Peyer's patch (tissue), 4 donors: Measurements from ENCODE around the gene MARCHF7.

ENCODE experiments used
- POLR2A ChIP-seq, 2 donors: fragments of 450-650 bp; IDR thresholded peaks; one replicate each; pipeline ENCODE4 v1.5.1; 2017; ENCODE audit warnings: antibody characterized with exemption in 2 of 2, mild to moderate bottlenecking in 2 of 2, moderate library complexity in 2 of 2
- TF ChIP-seq, protein P1 (sequence below), 6 experiments: fragments of 450-650 bp in 4 of 6; fragments of 200-600 bp in 2 of 6; sonication (generic) in 1 of 6; IDR thresholded peaks; one replicate each; pipeline ENCODE4 v1.5.1; 2017 to 2019; ENCODE audit warnings: antibody characterized with exemption in 6 of 6, mild to moderate bottlenecking in 3 of 6, moderate library complexity in 1 of 6

- TF ChIP-seq, protein P1, sequence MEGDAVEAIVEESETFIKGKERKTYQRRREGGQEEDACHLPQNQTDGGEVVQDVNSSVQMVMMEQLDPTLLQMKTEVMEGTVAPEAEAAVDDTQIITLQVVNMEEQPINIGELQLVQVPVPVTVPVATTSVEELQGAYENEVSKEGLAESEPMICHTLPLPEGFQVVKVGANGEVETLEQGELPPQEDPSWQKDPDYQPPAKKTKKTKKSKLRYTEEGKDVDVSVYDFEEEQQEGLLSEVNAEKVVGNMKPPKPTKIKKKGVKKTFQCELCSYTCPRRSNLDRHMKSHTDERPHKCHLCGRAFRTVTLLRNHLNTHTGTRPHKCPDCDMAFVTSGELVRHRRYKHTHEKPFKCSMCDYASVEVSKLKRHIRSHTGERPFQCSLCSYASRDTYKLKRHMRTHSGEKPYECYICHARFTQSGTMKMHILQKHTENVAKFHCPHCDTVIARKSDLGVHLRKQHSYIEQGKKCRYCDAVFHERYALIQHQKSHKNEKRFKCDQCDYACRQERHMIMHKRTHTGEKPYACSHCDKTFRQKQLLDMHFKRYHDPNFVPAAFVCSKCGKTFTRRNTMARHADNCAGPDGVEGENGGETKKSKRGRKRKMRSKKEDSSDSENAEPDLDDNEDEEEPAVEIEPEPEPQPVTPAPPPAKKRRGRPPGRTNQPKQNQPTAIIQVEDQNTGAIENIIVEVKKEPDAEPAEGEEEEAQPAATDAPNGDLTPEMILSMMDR (IDR thresholded peaks at IDR 0.05), result no peak
- TF ChIP-seq POLR2A (IDR thresholded peaks at IDR 0.05), result no peak
These were observed 16.4 kb upstream of the MARCHF7 start for GRCh38 chr2:159695795-159696448.
